GM13977 (cell line): ENCODE measurements around the gene E2F7.

Source experiments
- DNase-seq: peaks from one replicate; pipeline ENCODE4 v3.0.0; 2012; ENCODE audit warnings: low spot score
- CTCF ChIP-seq: IDR thresholded peaks from 2 replicates; pipeline ENCODE4 v1.5.1; 2012; ENCODE audit warnings: mild to moderate bottlenecking, control low read depth; ENCODE audit not compliant: insufficient read depth; ENCODE audit errors: extremely low read depth, missing control alignments
- in situ Hi-C: fragments of 300-500 bp; cut with MboI; formaldehyde crosslinking; loops from one replicate; pipeline ENCODE4 v1.12.0; 2022; ENCODE audit warnings: low sequenced_read_pairs, low pct_unique_long_range_greater_than_20kb, mixed read lengths, inconsistent platforms; ENCODE audit not compliant: unreplicated experiment

E2F7 gene

DNA sequence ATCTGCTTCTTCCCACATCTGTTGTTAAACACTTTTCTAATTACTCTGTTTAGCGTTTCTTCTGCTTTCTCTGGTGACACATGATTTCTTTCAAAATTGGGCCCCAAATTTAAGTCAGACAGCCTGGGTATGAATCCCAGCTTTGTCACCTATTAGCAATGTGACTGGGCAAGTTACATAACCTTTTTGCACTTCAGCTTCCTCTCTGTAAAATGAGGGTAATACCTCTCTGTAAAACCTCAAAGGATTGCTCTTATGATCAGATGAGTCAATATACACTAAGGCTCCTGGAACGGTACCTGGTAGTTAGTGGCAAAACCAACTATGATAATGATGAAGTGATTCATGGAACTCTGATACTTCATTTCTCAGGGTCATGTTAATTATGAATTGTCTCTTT is 33.0 kb downstream of the E2F7 start:
- no peak for DNase-seq
- no peak for TF ChIP-seq CTCF
- in situ Hi-C loops: loop anchor here (25.0 kb wide), 1 partner anchor 655 kb away; no protein-coding TSS in a partner anchor

- in situ Hi-C loops: loop anchor here (25.0 kb wide), 1 partner anchor 656 kb away; no protein-coding TSS in a partner anchor
- TF ChIP-seq CTCF: no peak
- no peak for DNase-seq
Observed at GRCh38 chr12:77031745-77032144, 33.6 kb downstream of the E2F7 start.

DNA sequence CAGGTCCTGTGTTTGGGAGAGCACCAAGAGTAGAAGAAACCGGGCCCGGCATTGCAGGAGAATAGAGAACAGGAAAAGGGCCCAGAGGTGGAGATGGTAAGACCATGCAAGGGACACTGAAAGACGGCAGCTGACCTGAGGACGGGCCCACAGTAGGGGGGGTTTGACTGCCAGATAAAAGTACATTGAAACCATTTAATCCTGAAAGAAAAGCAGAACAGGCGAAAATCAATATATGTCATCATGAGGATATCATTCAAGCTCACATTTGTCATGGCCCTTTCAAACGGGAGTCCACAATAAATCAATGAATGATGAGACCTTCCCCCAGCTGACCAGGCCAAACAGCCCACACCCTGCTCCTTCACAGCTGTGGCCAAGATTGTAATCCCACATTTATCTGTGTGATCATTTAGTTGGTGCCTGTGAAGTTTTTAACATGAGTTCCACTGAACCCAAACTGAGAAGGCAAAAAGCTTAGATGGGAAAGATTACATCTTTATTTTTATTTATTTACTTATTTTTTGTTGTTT is 39.5 kb downstream of the E2F7 start:
- TF ChIP-seq CTCF: no peak

DNA sequence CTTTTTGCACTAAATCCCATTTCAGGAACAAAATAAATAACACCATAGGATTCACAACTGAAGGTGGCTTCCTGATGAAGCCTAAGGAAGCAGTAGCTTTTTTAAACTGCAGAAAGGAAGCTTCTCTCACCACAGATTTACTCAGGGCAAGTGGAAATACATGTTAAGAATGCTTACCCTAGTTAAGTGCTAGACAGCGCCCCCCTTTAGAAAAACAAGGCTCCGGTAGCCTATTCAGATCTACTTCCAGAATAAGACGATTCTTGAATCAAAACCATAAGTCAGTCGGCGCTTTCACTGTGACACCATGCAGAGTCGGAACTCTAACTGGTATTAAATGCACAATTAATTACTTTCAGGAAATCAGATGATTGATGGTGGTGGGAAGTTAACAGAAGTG is 41.9 kb downstream of the E2F7 start:
- TF ChIP-seq CTCF: no peak
- DNase-seq: no peak
- in situ Hi-C loops: loop anchor here (25.0 kb wide), 1 partner anchor 411 kb away; no protein-coding TSS in a partner anchor

More for the DNA sequence above, 39.5 kb downstream of the E2F7 start:
- in situ Hi-C loops: loop anchor here (25.0 kb wide), 1 partner anchor 661 kb away; no protein-coding TSS in a partner anchor
- no peak for DNase-seq

- TF ChIP-seq CTCF: no peak
- DNase-seq: no peak
- in situ Hi-C loops: loop anchor here (25.0 kb wide), 1 partner anchor 408 kb away; no protein-coding TSS in a partner anchor
Observed at GRCh38 chr12:77019920-77020319, 45.4 kb downstream of the E2F7 start.

- no peak for TF ChIP-seq CTCF
- DNase-seq: no peak
- in situ Hi-C loops: loop anchor here (25.0 kb wide), 1 partner anchor 404 kb away; no protein-coding TSS in a partner anchor
Observed at GRCh38 chr12:77016606-77017005, 48.8 kb downstream of the E2F7 start.

DNA sequence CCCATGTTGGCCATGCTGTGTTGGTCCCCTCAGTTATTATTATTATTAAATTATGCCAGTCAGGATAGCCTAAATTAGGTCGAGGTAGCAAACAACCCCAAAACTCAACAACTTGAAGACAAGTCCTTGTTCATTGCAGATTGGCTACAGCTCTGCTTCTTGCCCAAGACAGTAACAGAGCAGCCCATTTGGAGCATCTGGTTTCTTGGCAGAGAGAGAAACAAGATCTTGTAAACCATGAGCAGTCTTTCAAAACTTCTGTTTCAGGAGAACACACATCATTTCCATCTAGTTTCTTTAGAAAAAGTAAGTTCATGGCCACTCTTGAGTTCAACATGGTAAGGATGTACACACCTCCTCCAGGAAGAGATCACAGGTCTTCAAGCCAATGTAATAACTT is 52.3 kb downstream of the E2F7 start:
- DNase-seq: no peak
- no peak for TF ChIP-seq CTCF
- in situ Hi-C loops: loop anchor here (25.0 kb wide), 1 partner anchor 401 kb away; no protein-coding TSS in a partner anchor
